HG03457 (cell line): ENCODE data around the gene C6orf132.

ENCODE experiments used
- ATAC-seq: cut with Tn5 transposase; IDR thresholded peaks from one replicate; pipeline ENCODE4 v1.9.1; 2021; ENCODE audit warnings: moderate number of reproducible peaks; ENCODE audit not compliant: unreplicated experiment

C6orf132 gene

GRCh38 chr6:42084889-42085288 is 57.5 kb downstream of the C6orf132 start:
- ATAC-seq = no peak

- no peak for ATAC-seq
Observed at GRCh38 chr6:42083530-42083929, 58.9 kb downstream of the C6orf132 start.

GRCh38 chr6:42079941-42080464 is 62.4 kb downstream of the C6orf132 start:
- no peak for ATAC-seq

DNA sequence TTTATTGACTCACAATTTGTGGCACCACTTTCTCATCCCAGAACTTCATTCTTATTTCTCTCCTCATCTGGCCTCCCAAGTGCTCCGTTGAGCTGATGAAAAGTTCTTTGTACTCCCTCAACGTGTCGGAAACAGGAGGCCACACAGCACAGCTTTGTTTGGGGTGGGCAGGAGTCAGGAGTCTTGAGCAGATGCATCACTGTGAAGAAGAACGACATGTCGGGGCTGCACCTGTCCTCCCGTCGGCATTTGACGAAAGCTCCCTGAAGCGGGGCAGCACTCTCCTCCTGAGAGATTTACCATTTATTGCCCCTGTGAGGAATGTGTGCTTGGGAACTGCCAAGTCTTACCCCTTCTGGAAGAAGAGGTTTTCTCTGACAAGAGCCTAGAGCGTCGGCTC is 64.0 kb downstream of the C6orf132 start:
- ATAC-seq = no peak

DNA sequence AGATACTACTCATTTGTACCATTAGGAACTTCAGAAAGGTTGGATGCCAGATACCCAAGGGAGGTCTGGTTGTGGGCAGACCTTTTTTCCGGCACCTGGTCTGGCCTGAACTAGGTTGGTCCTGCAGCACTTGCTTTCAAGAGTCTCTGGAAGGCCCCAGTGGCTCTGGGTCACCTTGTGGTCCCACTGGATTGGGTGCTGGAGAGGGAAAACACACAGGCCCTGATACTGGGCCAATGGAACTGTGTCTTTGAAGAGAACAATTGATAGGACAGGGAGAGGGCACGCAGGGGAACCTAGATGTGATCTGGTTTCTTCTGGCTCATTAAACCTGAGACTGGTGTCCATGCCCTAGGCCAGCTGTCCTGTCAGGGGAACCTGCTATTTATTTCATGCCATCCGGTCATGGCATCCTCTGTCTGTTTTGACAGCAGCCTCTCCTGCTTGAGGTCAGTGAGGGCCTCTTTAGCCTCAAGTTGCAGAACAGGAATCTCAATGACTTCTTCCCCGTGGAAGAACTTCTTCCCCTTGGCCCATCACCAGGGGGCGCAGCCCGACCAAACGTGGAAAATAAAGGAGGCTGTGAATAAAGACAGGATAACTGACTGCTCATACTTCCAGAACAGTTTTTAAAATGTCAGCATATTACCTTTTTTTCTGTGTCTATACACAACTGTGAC is 67.1 kb downstream of the C6orf132 start:
- no peak for ATAC-seq

- ATAC-seq = no peak
Observed at GRCh38 chr6:42073287-42073686, 69.1 kb downstream of the C6orf132 start.

GRCh38 chr6:42071881-42072583 is 70.4 kb downstream of the C6orf132 start:
- no peak for ATAC-seq

GRCh38 chr6:42068872-42069522 is 73.4 kb downstream of the C6orf132 start:
- no peak for ATAC-seq

DNA sequence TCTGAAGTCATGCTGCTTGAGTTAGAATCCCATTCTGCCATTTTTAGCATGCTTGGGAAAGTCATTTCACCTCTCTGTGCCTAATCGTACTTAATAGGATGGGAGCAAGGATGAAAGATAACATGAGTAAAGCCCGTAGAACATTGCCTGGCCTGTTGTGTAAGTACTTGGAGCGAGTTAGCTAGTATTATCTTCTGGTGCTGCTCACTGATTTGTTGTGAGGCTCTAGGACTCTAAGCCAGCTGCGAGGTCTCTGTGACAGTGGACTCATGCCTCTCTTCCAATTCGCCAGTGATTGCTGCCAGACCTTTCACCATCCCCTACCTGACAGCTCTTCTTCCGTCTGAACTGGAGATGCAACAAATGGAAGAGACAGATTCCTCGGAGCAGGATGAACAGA is 74.2 kb downstream of the C6orf132 start:
- no peak for ATAC-seq

DNA sequence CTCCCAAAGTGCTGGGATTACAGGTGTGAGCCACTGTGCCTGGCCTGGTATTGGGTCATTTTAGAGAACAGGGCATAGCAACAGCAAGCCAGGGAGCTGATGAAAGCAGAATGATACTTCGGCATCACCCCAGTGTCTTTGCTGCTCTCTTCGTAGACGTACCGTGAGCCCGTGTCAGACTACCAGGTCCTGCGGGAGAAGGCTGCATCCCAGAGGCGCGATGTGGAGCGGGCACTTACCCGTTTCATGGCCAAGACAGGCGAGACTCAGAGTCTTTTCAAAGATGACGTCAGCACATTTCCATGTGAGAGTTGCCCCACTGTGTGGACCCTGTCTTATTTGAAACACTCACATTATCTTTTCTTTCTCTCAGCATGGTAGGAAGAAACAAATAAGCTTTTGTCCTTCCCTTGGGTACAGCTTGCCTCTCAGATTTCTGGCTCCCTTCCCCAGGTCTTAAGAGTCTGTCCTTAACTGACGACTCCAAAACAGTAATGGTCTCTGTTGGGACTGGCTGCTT is 76.2 kb downstream of the C6orf132 start:
- no peak for ATAC-seq

DNA sequence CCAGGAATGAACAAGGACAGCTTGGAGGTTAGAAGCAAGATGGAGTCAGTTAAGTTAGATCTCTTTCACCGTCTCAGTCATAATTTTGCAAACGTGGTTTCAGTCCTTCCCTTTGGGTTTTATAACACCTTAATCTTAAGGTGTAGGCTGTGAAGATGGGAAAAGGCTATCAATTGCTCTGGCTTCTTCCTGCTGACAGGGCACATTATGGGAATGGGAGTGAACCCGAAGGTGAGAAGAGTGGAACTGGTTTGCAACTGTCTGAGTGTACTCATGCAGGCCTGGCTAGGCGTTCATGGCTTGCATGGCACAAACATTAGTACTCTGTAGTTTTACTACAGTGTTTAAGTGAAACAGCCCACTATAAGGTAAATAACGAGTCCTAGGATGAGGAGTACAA is 82.7 kb downstream of the C6orf132 start:
- no peak for ATAC-seq

DNA sequence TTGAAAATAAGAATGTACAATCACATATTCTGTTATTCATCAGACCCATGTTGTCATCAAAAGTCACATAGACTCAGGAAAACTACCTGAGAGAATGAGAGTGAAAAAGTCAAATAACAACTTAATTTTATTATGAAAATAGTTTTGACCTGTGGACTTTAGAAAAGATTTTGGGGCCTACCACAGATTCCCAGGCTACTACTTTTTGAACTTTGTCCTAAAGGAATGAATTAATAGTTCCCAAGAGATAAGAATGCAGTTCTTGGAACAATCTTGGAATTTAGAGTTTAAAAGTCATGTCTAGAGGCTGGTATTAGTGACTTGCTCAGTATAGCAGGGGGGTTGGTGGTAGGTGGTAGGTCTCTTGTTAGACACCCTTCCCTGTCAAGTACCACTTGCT is 88.8 kb downstream of the C6orf132 start:
- ATAC-seq = no peak

GRCh38 chr6:42051268-42051653 is 91.2 kb downstream of the C6orf132 start:
- no peak for ATAC-seq
